ENCODE results near the gene GTF3C5. TPM values are rescaled to one million over a fixed set of nuclear protein-coding genes. Genes with fewer than 3 reads are reported as not detected.

Gene GTF3C5, protein sequence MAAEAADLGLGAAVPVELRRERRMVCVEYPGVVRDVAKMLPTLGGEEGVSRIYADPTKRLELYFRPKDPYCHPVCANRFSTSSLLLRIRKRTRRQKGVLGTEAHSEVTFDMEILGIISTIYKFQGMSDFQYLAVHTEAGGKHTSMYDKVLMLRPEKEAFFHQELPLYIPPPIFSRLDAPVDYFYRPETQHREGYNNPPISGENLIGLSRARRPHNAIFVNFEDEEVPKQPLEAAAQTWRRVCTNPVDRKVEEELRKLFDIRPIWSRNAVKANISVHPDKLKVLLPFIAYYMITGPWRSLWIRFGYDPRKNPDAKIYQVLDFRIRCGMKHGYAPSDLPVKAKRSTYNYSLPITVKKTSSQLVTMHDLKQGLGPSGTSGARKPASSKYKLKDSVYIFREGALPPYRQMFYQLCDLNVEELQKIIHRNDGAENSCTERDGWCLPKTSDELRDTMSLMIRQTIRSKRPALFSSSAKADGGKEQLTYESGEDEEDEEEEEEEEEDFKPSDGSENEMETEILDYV
- 85.4 and 92.3 TPM in 2 replicates for total RNA-seq

DNA sequence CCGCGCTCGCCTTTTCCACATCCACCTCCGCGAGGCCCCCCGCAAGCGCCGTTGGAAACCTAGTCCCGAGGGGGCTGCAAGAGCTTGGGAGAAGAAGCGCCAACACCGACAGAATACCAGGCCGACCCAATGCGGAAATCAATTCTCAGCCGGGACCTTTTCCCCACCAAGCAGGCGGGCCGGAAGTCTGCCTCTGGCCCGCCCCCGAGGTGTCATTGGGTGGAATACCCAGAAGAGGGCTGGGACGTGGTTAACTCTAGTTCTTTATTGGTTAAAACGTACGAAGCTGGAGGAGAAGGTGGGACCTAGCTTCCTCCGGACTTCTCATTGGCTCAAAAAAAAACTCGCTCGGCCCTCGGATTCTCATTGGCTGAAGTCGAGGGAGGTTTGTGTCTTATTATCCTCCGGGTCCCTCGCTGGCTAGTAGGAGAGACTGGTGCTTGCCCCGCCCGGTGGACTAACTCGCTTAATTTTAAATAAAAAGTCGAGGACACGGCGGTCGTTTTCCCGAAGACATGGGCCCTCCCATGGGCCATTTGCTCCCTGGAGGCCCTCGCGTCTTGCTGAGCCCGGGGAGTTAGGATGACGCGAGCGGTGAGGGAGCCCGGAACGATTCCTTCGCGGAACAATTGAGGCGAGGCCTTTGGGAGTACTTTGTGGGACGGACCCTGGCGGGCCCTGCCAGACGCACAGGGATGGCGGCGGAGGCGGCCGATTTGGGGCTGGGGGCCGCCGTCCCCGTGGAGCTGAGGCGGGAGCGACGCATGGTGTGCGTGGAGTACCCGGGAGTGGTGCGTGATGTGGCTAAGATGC is at the start of gene GTF3C5:
GTF3C5 (plus strand) TSS at position 681 of the 813 bp plus-strand sequence; CDS start at position 696, 15 bp downstream.
- H3K36me3 Mint-ChIP-seq (ENCODE audit: low read depth), result peaks cover 8% of the 10 kb centered on the region

GRCh38 chr9:132982458-132982857 is 48.3 kb upstream of the GTF3C5 start:
- Mint-ChIP-seq H3K4me1 (no peaks in the 10 kb centered on the region), H3K27me3 (peaks cover 43% of the 10 kb centered on the region), H3K4me3 (no peak overlapping the region), H3K9me3 (no peaks in the 10 kb centered on the region), H3K36me3 (ENCODE audit: low read depth) (no peaks in the 10 kb centered on the region), H3K27ac (no peak overlapping the region)
- DNase-seq, result no peak
- intact Hi-C loops (cut with micrococcal nuclease), result no loop called here

More for the DNA sequence above, at the start of gene GTF3C5:
- peak; percentile 98 for DNase-seq
- H3K27ac Mint-ChIP-seq, result peak within 1 kb of the TSS; percentile 95
- no peaks in the 10 kb centered on the region for H3K27me3 Mint-ChIP-seq
- peaks cover 32% of the 10 kb centered on the region for H3K4me1 Mint-ChIP-seq
- H3K4me3 Mint-ChIP-seq, result peak within 1 kb of the TSS; percentile 91
- H3K9me3 Mint-ChIP-seq, result no peaks in the 10 kb centered on the region
- intact Hi-C loops (cut with micrococcal nuclease), result loop anchor here (2.0 to 5.0 kb wide), 2 partner anchors 118 to 1903 kb away; partner anchors contain the start of gene NUP214

GRCh38 chr9:132983491-132984201 is 47.2 kb upstream of the GTF3C5 start:
- Mint-ChIP-seq H3K36me3 (ENCODE audit: low read depth) (no peaks in the 10 kb centered on the region), H3K4me1 (no peaks in the 10 kb centered on the region), H3K9me3 (no peaks in the 10 kb centered on the region), H3K27ac (no peak overlapping the region), H3K4me3 (no peak overlapping the region), H3K27me3 (peaks cover 34% of the 10 kb centered on the region)
- intact Hi-C loops (cut with micrococcal nuclease), result no loop called here
- no peak for DNase-seq

DNA sequence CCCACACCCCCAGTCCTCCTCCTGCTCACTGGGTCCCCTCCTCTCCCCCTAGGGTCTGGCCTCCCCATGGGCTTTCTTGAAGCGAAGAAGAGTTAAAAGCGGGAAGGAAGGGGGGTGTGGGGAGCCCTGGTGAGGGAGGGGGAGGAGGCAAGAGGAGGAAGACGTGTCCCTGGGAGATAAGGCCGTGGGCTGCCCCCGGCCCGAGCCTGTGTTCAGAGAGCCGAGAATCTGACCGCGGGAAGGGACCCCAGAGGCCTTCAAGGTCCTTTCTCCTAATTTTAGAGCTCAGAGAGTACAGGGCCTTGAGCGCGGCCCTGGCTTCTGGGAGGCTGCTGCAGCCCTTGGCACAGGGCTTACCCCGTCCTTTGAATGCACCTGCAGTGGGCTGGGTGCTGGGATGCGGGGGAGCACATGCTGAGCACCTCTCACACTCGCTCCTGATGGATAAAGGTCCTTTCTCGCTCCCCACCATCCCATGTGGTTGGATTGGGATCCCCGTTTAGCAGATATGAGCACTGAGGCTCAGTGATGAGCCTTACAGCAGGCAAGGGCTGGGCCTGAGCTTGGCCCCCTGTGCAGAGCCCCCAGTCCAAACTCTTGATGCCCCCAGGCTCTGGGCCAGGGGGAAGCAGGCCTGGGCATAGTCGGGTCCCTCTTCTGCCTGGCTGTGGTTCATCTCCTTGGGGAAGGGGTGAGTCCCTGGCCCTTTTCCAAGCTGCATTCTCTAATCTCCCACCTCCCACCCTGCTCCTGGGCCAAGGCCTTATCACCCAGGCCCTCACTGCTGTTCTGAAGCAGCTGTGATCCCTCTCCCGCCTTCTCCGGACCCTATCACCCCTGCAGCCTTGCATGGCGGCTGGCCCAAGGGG is 46.4 kb upstream of the GTF3C5 start:
- intact Hi-C loops (cut with micrococcal nuclease), result no loop called here

GRCh38 chr9:132985071-132985350 is 45.8 kb upstream of the GTF3C5 start:
- no peak overlapping the region for H3K4me3 Mint-ChIP-seq
- H3K27me3 Mint-ChIP-seq, result peaks cover 25% of the 10 kb centered on the region
- no peaks in the 10 kb centered on the region for H3K4me1 Mint-ChIP-seq
- no peaks in the 10 kb centered on the region for H3K36me3 Mint-ChIP-seq (ENCODE audit: low read depth)
- no peak overlapping the region for H3K27ac Mint-ChIP-seq
- intact Hi-C loops (cut with micrococcal nuclease), result no loop called here
- no peaks in the 10 kb centered on the region for H3K9me3 Mint-ChIP-seq
- DNase-seq, result no peak

More for the DNA sequence above, 46.4 kb upstream of the GTF3C5 start:
- Mint-ChIP-seq H3K36me3 (ENCODE audit: low read depth) (no peaks in the 10 kb centered on the region), H3K27me3 (peaks cover 29% of the 10 kb centered on the region), H3K4me3 (no peak overlapping the region), H3K27ac (no peak overlapping the region), H3K4me1 (no peaks in the 10 kb centered on the region), H3K9me3 (no peaks in the 10 kb centered on the region)
- DNase-seq, result no peak

GRCh38 chr9:132985489-132985888 is 45.3 kb upstream of the GTF3C5 start:
- H3K9me3 Mint-ChIP-seq, result no peaks in the 10 kb centered on the region
- no peaks in the 10 kb centered on the region for H3K4me1 Mint-ChIP-seq
- DNase-seq, result no peak
- H3K36me3 Mint-ChIP-seq (ENCODE audit: low read depth), result no peaks in the 10 kb centered on the region
- no peak overlapping the region for H3K4me3 Mint-ChIP-seq
- H3K27me3 Mint-ChIP-seq, result peaks cover 23% of the 10 kb centered on the region
- intact Hi-C loops (cut with micrococcal nuclease), result no loop called here
- no peak overlapping the region for H3K27ac Mint-ChIP-seq

GRCh38 chr9:132986114-132986513 is 44.7 kb upstream of the GTF3C5 start:
- Mint-ChIP-seq H3K9me3 (no peaks in the 10 kb centered on the region), H3K4me3 (no peak overlapping the region), H3K36me3 (ENCODE audit: low read depth) (no peaks in the 10 kb centered on the region), H3K27me3 (peaks cover 17% of the 10 kb centered on the region), H3K27ac (no peak overlapping the region), H3K4me1 (no peaks in the 10 kb centered on the region)
- intact Hi-C loops (cut with micrococcal nuclease), result no loop called here
- DNase-seq, result no peak

DNA sequence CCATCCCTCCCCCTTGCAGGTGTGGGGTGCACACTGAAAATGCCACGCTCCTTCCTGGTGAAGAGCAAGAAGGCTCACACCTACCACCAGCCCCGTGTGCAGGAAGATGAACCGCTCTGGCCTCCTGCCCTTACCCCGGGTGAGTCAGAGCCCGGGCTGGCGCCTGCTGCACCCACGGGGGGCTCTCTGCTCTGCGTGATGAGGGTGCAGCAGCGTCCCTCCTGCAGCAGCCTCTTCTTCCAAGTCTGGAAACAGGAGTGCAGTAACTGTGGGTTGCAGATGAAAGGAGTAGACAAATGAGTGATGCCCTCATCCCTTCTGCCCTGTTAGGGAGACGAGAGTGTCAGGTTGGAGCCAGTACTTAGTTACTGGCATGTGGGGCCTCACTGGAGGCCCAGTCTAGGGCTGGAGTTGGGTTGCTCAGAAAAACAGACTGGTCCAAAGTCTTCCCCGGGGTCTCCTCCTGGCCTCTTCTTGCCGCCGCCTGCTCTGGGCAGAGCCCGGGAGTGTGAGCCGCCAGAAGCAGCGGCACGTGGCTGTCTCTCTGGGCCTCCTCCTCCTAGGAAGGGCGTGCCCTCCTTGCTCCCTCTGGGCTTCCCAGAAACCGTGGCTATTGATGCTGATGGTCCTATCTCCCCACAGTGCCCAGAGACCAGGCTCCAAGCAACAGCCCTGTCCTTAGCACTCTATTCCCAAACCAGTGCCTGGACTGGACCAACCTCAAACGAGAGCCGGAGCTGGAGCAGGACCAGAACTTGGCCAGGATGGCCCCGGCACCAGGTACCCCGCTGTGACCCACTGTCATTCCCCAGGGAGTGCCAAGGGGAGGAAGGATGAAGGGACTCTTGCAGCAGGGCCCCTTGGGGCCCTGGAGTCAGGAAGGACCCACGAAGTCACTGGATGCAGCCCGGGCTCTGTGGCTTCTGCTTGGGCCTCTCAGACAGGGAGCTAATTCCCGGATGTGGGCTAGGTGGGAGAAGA is 43.9 kb upstream of the GTF3C5 start:
- H3K4me3 Mint-ChIP-seq, result no peak overlapping the region

DNA sequence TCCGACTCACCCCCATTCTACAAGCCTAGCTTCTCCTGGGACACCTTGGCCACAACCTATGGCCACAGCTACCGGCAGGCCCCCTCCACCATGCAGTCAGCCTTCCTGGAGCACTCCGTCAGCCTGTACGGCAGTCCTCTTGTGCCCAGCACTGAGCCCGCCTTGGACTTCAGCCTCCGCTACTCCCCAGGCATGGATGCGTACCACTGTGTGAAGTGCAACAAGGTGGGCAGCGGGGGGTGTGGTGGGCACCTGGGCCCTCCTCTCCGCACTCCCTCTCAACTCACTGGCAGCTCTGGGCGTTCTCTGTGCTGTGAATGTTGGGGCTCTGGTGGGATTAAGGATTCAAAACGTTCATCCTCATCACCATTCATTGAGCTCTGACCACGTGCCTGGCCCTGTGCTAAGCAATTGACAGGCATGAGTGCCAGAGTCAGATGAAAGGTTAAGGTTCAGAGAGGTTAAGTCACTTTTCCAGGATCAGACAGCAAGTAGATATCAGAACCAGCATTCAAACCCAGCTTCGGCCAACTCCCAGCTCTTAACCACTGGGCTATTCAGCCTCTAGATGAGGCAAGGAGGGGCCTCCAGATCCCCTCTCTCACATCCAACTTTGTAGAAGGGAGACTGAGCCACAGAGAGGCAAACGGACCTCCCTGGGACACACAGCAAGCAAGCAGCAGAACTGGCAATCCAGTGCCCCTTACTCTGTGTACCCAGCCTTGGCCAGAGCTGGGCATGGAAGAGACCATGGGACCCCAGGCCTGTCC is 42.4 kb upstream of the GTF3C5 start:
- DNase-seq, result no peak
- intact Hi-C loops (cut with micrococcal nuclease), result no loop called here
- no peaks in the 10 kb centered on the region for H3K9me3 Mint-ChIP-seq
- no peaks in the 10 kb centered on the region for H3K4me1 Mint-ChIP-seq
- no peak overlapping the region for H3K4me3 Mint-ChIP-seq
- peaks cover 19% of the 10 kb centered on the region for H3K27me3 Mint-ChIP-seq
- no peaks in the 10 kb centered on the region for H3K36me3 Mint-ChIP-seq (ENCODE audit: low read depth)
- H3K27ac Mint-ChIP-seq, result no peak overlapping the region

More for the DNA sequence above, 43.9 kb upstream of the GTF3C5 start:
- H3K9me3 Mint-ChIP-seq, result no peaks in the 10 kb centered on the region
- no peak for DNase-seq
- no peaks in the 10 kb centered on the region for H3K4me1 Mint-ChIP-seq
- H3K27me3 Mint-ChIP-seq, result peaks cover 14% of the 10 kb centered on the region
- no peaks in the 10 kb centered on the region for H3K36me3 Mint-ChIP-seq (ENCODE audit: low read depth)
- intact Hi-C loops (cut with micrococcal nuclease), result no loop called here
- H3K27ac Mint-ChIP-seq, result no peak overlapping the region

DNA sequence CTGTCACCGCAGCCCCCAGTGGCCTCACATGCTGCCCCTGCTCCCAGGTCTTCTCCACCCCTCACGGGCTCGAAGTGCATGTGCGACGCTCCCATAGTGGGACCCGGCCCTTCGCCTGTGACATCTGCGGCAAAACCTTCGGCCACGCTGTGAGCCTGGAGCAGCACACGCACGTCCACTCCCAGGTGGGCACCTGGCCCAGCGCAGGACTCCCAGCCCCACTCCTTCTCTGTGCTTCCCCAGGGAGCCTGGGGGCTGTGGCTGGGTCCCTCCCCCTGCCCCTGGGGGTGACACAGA is 41.8 kb upstream of the GTF3C5 start:
- no peak for DNase-seq
- Mint-ChIP-seq H3K27ac (no peak overlapping the region), H3K4me1 (no peaks in the 10 kb centered on the region), H3K4me3 (no peak overlapping the region), H3K36me3 (ENCODE audit: low read depth) (no peaks in the 10 kb centered on the region), H3K27me3 (peaks cover 19% of the 10 kb centered on the region), H3K9me3 (no peaks in the 10 kb centered on the region)
- intact Hi-C loops (cut with micrococcal nuclease), result no loop called here

- Mint-ChIP-seq H3K4me3 (no peak overlapping the region), H3K36me3 (ENCODE audit: low read depth) (no peaks in the 10 kb centered on the region), H3K4me1 (peaks cover 2% of the 10 kb centered on the region), H3K9me3 (no peaks in the 10 kb centered on the region), H3K27ac (no peak overlapping the region), H3K27me3 (peaks cover 18% of the 10 kb centered on the region)
- DNase-seq, result no peak
- intact Hi-C loops (cut with micrococcal nuclease), result no loop called here
These were observed 41.3 kb upstream of the GTF3C5 start for GRCh38 chr9:132989414-132989996.

Data from activated CD4-positive, alpha-beta T cell treated with anti-CD3 and anti-CD28 coated beads, Interleukin-2, amount 10 ng/mL, durations not matched to agents 24 days and 14 days (primary cell).